Endodermal cell (in vitro differentiated cells): ENCODE data around the gene ERG. TPM values are rescaled to one million over a fixed set of nuclear protein-coding genes. Genes with fewer than 3 reads are reported as not detected.

Experiments used
- DNase-seq: peaks from one replicate; pipeline ENCODE4 v3.0.0-alpha.2; 2017
- H3K27ac ChIP-seq: 2 replicates; pipeline ENCODE4 v1.5.1; 2013; ENCODE audit warnings: mild to moderate bottlenecking, low read depth, low read length, moderate library complexity
- H3K27me3 ChIP-seq: 2 replicates; pipeline ENCODE4 v1.6.1; 2013; ENCODE audit warnings: mild to moderate bottlenecking, low read length, moderate library complexity; ENCODE audit not compliant: insufficient read depth, control insufficient read depth, poor library complexity, severe bottlenecking
- H3K36me3 ChIP-seq: 2 replicates; pipeline ENCODE4 v1.7.0; 2013; ENCODE audit warnings: mild to moderate bottlenecking, low read length, moderate library complexity; ENCODE audit not compliant: control insufficient read depth, insufficient read depth
- H3K4me1 ChIP-seq: one replicate; pipeline ENCODE4 v1.7.0; 2013; ENCODE audit warnings: low read length; ENCODE audit not compliant: control insufficient read depth, insufficient read depth
- H3K4me3 ChIP-seq: 2 replicates; pipeline ENCODE4 v1.5.1; 2013; ENCODE audit warnings: mild to moderate bottlenecking, low read length, moderate library complexity
- H3K9ac ChIP-seq: 2 replicates; pipeline ENCODE4 v1.6.1; 2013; ENCODE audit warnings: mild to moderate bottlenecking, low read length, moderate library complexity; ENCODE audit not compliant: poor library complexity, severe bottlenecking; ENCODE audit errors: extremely low read depth
- H3K9me3 ChIP-seq: 2 replicates; pipeline ENCODE4 v1.6.1; 2013; ENCODE audit warnings: mild to moderate bottlenecking, low read length, moderate library complexity; ENCODE audit not compliant: control insufficient read depth
- H3K27ac Mint-ChIP-seq: 2 replicates; pipeline ENCODE4 v1.8.0; 2020; ENCODE audit warnings: mixed read lengths
- H3K27me3 Mint-ChIP-seq: 2 replicates; pipeline ENCODE4 v1.8.0; 2021; ENCODE audit warnings: mild to moderate bottlenecking, mixed read lengths; ENCODE audit not compliant: insufficient read depth
- H3K36me3 Mint-ChIP-seq: 2 replicates; pipeline ENCODE4 v1.8.0; 2020; ENCODE audit warnings: low read depth, mixed read lengths
- H3K4me1 Mint-ChIP-seq: 2 replicates; pipeline ENCODE4 v1.8.0; 2020; ENCODE audit warnings: mixed read lengths
- H3K4me3 Mint-ChIP-seq: 2 replicates; pipeline ENCODE4 v1.8.0; 2020; ENCODE audit warnings: mild to moderate bottlenecking, moderate library complexity, mixed read lengths
- H3K9me3 Mint-ChIP-seq: 2 replicates; pipeline ENCODE4 v1.8.0; 2020; ENCODE audit warnings: mild to moderate bottlenecking, mixed read lengths
- CTCF ChIP-seq: fragments of 200-600 bp; sonication (generic); conservative IDR thresholded peaks from 2 replicates; pipeline ENCODE4 v1.5.0; 2021; ENCODE audit warnings: antibody characterized with exemption, mild to moderate bottlenecking
- WGBS, 2 experiments: methylation state at CpG; one replicate each; pipeline versions ENCODE4 v1.1.5 to v1.1.7; 2013; ENCODE audit warnings: missing lambda C conversion rate in 2 of 2, mixed read lengths in 1 of 2; ENCODE audit not compliant: insufficient coverage in 1 of 2, insufficient read length in 1 of 2; 5-methylcytosine and 5-hydroxymethylcytosine counted together
- total RNA-seq, 2 donors: library from RNA; stranded (reverse); fragmentation: NEBNext Ultra II Directional in 1 of 2; extraction: Animal tissue kit (Norgen Biotek cat#: 25700) in 1 of 2; gene quantifications; 2 replicates in 1 of 2; 3 replicates in 1 of 2; pipeline ENCODE4 v1.2.1, GENCODE V29; 2021

The ERG gene
- total RNA-seq, 2 donors from 2014 or later: not detected

GRCh38 chr21:38428211-38428610 lies 70.1 kb downstream of the ERG start:
- Mint-ChIP-seq H3K4me1 (no peaks in the 10 kb centered on the region), H3K4me3 (no peak overlapping the region), H3K36me3 (no peaks in the 10 kb centered on the region), H3K9me3 (peaks cover 4% of the 10 kb centered on the region), H3K27ac (no peak overlapping the region), H3K27me3 (no peaks in the 10 kb centered on the region)
- Histone ChIP-seq H3K9ac (no peak overlapping the region), H3K9me3 (no peaks in the 10 kb centered on the region), H3K4me1 (no peaks in the 10 kb centered on the region), H3K27ac (no peak overlapping the region), H3K36me3 (no peaks in the 10 kb centered on the region), H3K27me3 (no peaks in the 10 kb centered on the region), H3K4me3 (no peak overlapping the region)
- WGBS, 2 experiments: 92 to 96% methylated on average over 7 of the region's 7 CpGs
- no peak for TF ChIP-seq CTCF
- no peak for DNase-seq

- Mint-ChIP-seq H3K9me3 (no peaks in the 10 kb centered on the region), H3K4me3 (no peak overlapping the region), H3K36me3 (no peaks in the 10 kb centered on the region), H3K27me3 (no peaks in the 10 kb centered on the region), H3K4me1 (no peaks in the 10 kb centered on the region), H3K27ac (no peak overlapping the region)
- H3K27ac ChIP-seq: peak overlapping the region; percentile 29
- H3K4me1 ChIP-seq: no peaks in the 10 kb centered on the region
- no peak overlapping the region for H3K4me3 ChIP-seq
- H3K9ac ChIP-seq: no peak overlapping the region
- TF ChIP-seq CTCF: no peak
- H3K9me3 ChIP-seq: no peaks in the 10 kb centered on the region
- no peaks in the 10 kb centered on the region for H3K27me3 ChIP-seq
- no peak for DNase-seq
- 83 to 94% methylated on average over 11 of the region's 11 CpGs for WGBS, 2 experiments
- no peaks in the 10 kb centered on the region for H3K36me3 ChIP-seq
Measured at GRCh38 chr21:38424305-38425019, 73.8 kb downstream of the ERG start.

- no peak for TF ChIP-seq CTCF
- Mint-ChIP-seq H3K27ac (no peak overlapping the region), H3K36me3 (no peaks in the 10 kb centered on the region), H3K9me3 (no peaks in the 10 kb centered on the region), H3K4me1 (no peaks in the 10 kb centered on the region), H3K27me3 (no peaks in the 10 kb centered on the region), H3K4me3 (no peak overlapping the region)
- Histone ChIP-seq H3K27me3 (no peaks in the 10 kb centered on the region), H3K9ac (no peak overlapping the region), H3K4me1 (no peaks in the 10 kb centered on the region), H3K27ac (no peak overlapping the region), H3K9me3 (no peaks in the 10 kb centered on the region), H3K4me3 (no peak overlapping the region), H3K36me3 (no peaks in the 10 kb centered on the region)
- WGBS, 2 experiments: 69 to 78% methylated on average over 5 of the region's 5 CpGs
- no peak for DNase-seq
Measured at GRCh38 chr21:38422082-38422481, 76.2 kb downstream of the ERG start.
